GM08714 (cell line): ENCODE measurements around the gene NFX1.

Experiments used
- H3K4me3 ChIP-seq: fragments of 200-500 bp; sonication (Bioruptor generic); 2 replicates; pipeline ENCODE4 v1.5.1; 2014; ENCODE audit warnings: mild to moderate bottlenecking, low read length, inconsistent platforms
- ZNF274 ChIP-seq: IDR thresholded peaks from 2 replicates; pipeline ENCODE4 v1.6.1; 2012; ENCODE audit warnings: mild to moderate bottlenecking, low read depth, low read length

Gene NFX1

GRCh38 chr9:33287087-33287490 is 3.2 kb upstream of the NFX1 start:
- no peak for TF ChIP-seq ZNF274
- no peak overlapping the region for H3K4me3 ChIP-seq

GRCh38 chr9:33288235-33288634 is 2.1 kb upstream of the NFX1 start:
- no peak overlapping the region for H3K4me3 ChIP-seq
- no peak for TF ChIP-seq ZNF274

GRCh38 chr9:33288828-33289483 is 1.4 kb upstream of the NFX1 start:
- no peak overlapping the region; the same call in 1 of the 2 replicates for H3K4me3 ChIP-seq
- no peak for TF ChIP-seq ZNF274

- H3K4me3 ChIP-seq: peak overlapping the region; percentile 75
Observed at GRCh38 chr9:33289496-33289895, 820 bp upstream of the NFX1 start.

GRCh38 chr9:33289936-33290246 is 425 bp upstream of the NFX1 start:
- peak overlapping the region; percentile 75 for H3K4me3 ChIP-seq
- TF ChIP-seq ZNF274: no peak

More at GRCh38 chr9:33289496-33289895, 820 bp upstream of the NFX1 start:
- TF ChIP-seq ZNF274: no peak

- no peak for TF ChIP-seq ZNF274
- H3K4me3 ChIP-seq: peak overlapping the region; percentile 74
Observed at GRCh38 chr9:33291031-33291397, 698 bp downstream of the NFX1 start.

- TF ChIP-seq ZNF274: no peak
- peak overlapping the region; percentile 74; the same call in 1 of the 2 replicates for H3K4me3 ChIP-seq
Observed at GRCh38 chr9:33291901-33292300, 1.6 kb downstream of the NFX1 start.

GRCh38 chr9:33293782-33294181 is 3.5 kb downstream of the NFX1 start:
- no peak for TF ChIP-seq ZNF274
- no peak overlapping the region for H3K4me3 ChIP-seq

- TF ChIP-seq ZNF274: no peak
- no peak overlapping the region; the same call in 1 of the 2 replicates for H3K4me3 ChIP-seq
Observed at GRCh38 chr9:33294670-33295432, 4.5 kb downstream of the NFX1 start.

GRCh38 chr9:33295571-33295970 is 5.3 kb downstream of the NFX1 start:
- H3K4me3 ChIP-seq: peak overlapping the region; percentile 33; the same call in 1 of the 2 replicates
- no peak for TF ChIP-seq ZNF274

GRCh38 chr9:33297432-33297831 is 7.1 kb downstream of the NFX1 start:
- no peak for TF ChIP-seq ZNF274
- no peak overlapping the region for H3K4me3 ChIP-seq

GRCh38 chr9:33300546-33300945 is 10.2 kb downstream of the NFX1 start:
- no peak for TF ChIP-seq ZNF274
- no peak overlapping the region for H3K4me3 ChIP-seq

- no peak for TF ChIP-seq ZNF274
Observed at GRCh38 chr9:33304362-33304761, 14.0 kb downstream of the NFX1 start.

GRCh38 chr9:33306037-33306436 is 15.7 kb downstream of the NFX1 start:
- no peak for TF ChIP-seq ZNF274
- H3K4me3 ChIP-seq: no peak overlapping the region

More at GRCh38 chr9:33304362-33304761, 14.0 kb downstream of the NFX1 start:
- H3K4me3 ChIP-seq: no peak overlapping the region

GRCh38 chr9:33307067-33307466 is 16.8 kb downstream of the NFX1 start:
- H3K4me3 ChIP-seq: no peak overlapping the region
- TF ChIP-seq ZNF274: no peak

GRCh38 chr9:33309903-33310302 is 19.6 kb downstream of the NFX1 start:
- H3K4me3 ChIP-seq: no peak overlapping the region
- no peak for TF ChIP-seq ZNF274

- H3K4me3 ChIP-seq: no peak overlapping the region
- TF ChIP-seq ZNF274: no peak
Observed at GRCh38 chr9:33310748-33311147, 20.4 kb downstream of the NFX1 start.
